K562 (cell line): ENCODE results near the gene OTOG. TPM values are rescaled to one million over a fixed set of nuclear protein-coding genes. Genes with fewer than 3 reads are reported as not detected.

ENCODE experiments used
- ATAC-seq: fragments of 200-7000 bp; cut with Tn5 transposase; 3 replicates; pipeline ENCODE4 v1.9.1; 2020; ENCODE audit warnings: moderate library complexity
- BruUV-seq: library from RNA; stranded (reverse); fragments of 400-500 nt; replicated peaks from 2 replicates; lab custom pipeline; 2021; lab: Mats Ljungman, UMichigan
- CTCF ChIA-PET: fragments of 300-600 bp; formaldehyde crosslinking; extraction: SDS; loops from one replicate; lab custom pipeline; 2021; ENCODE audit warnings: low intra/inter-chr PET ratio; lab: Yijun Ruan, JAX
- POLR2A ChIA-PET: fragments of 300-600, 350-650 bp; sonication (Branson Sonifier 250); formaldehyde crosslinking; extraction: SDS; loops from one replicate; lab custom pipeline; 2021; ENCODE audit warnings: antibody characterized with exemption, inconsistent platforms; lab: Yijun Ruan, JAX
- DNase-seq, 4 experiments: peaks; one replicate each; pipeline versions ENCODE4 v3.0.0 to v3.0.0-alpha.2; 2011 to 2018; ENCODE audit warnings: low spot score in 3 of 4, mixed read lengths in 3 of 4; ENCODE audit errors: extremely low read depth in 1 of 4
- FAIRE-seq: peaks from 2 replicates; lab custom pipeline; 2011; peaks lifted over from hg19 to GRCh38; lab: Jason Lieb, UNC
- H2AFZ ChIP-seq: 2 replicates; pipeline ENCODE4 v1.6.0; 2011; ENCODE audit warnings: low read depth, low read length, control low read depth, inconsistent platforms
- H3K27ac ChIP-seq: fragments of 200-600 bp; 3 replicates; pipeline ENCODE4 v1.8.0; 2011; ENCODE audit warnings: low read depth, mild to moderate bottlenecking, control low read depth, inconsistent platforms, low read length, moderate library complexity, mixed read lengths; ENCODE audit errors: extremely low read depth
- H3K27me3 ChIP-seq, 2 experiments: fragments of 300-600 bp in 1 of 2; 2 replicates in 1 of 2; 3 replicates in 1 of 2; pipeline versions ENCODE4 v1.6.0 to v1.8.0; 2011; ENCODE audit warnings: inconsistent platforms in 2 of 2, low read length in 2 of 2, mild to moderate bottlenecking in 1 of 2, mixed read lengths in 1 of 2, moderate library complexity in 1 of 2; ENCODE audit not compliant: control insufficient read depth in 2 of 2, insufficient read depth in 2 of 2
- H3K36me3 ChIP-seq: fragments of 300-600 bp; 3 replicates; pipeline ENCODE4 v1.8.0; 2011; ENCODE audit warnings: mild to moderate bottlenecking, low read length, inconsistent platforms; ENCODE audit not compliant: control insufficient read depth, insufficient read depth
- H3K4me1 ChIP-seq, 2 experiments: fragments of 200-600 bp in 1 of 2; replicated peaks in 1 of 2; 2 replicates in 1 of 2; 3 replicates in 1 of 2; pipeline versions ENCODE4 v1.5.1 to v1.8.0; 2011; ENCODE audit warnings: inconsistent platforms in 2 of 2, low read length in 2 of 2, mild to moderate bottlenecking in 1 of 2, mixed read lengths in 1 of 2, moderate library complexity in 1 of 2; ENCODE audit not compliant: control insufficient read depth in 2 of 2, insufficient read depth in 2 of 2
- H3K4me2 ChIP-seq: 2 replicates; pipeline ENCODE4 v1.6.1; 2011; ENCODE audit warnings: low read length, control low read depth, inconsistent platforms, mixed read lengths; ENCODE audit not compliant: insufficient read depth
- H3K4me3 ChIP-seq: fragments of 200-600 bp; sonication (generic), shearing (Covaris generic); 2 replicates; pipeline ENCODE4 v1.5.1; 2016; ENCODE audit warnings: control low read depth, inconsistent platforms
- H3K79me2 ChIP-seq: fragments of 200-600 bp; 3 replicates; pipeline ENCODE4 v1.8.0; 2011; ENCODE audit warnings: low read length, inconsistent platforms; ENCODE audit not compliant: control insufficient read depth, insufficient read depth
- H3K9ac ChIP-seq, 2 experiments: 2 replicates each; pipeline versions ENCODE4 v1.6.0 to v1.6.1; 2011; ENCODE audit warnings: low read depth in 2 of 2, low read length in 2 of 2, control low read depth in 1 of 2, inconsistent platforms in 1 of 2, mild to moderate bottlenecking in 1 of 2, mixed read lengths in 1 of 2; ENCODE audit not compliant: insufficient read depth in 1 of 2
- H3K9me1 ChIP-seq: one replicate; pipeline ENCODE4 v1.6.0; 2011; ENCODE audit warnings: inconsistent platforms, mild to moderate bottlenecking, low read length, moderate library complexity; ENCODE audit not compliant: control insufficient read depth, insufficient read depth
- H3K9me3 ChIP-seq: replicated peaks from 2 replicates; pipeline ENCODE4 v1.5.1; 2011; ENCODE audit warnings: low read depth, low read length, inconsistent platforms; ENCODE audit not compliant: control insufficient read depth, insufficient read depth
- H4K20me1 ChIP-seq: replicated peaks from 2 replicates; pipeline ENCODE4 v1.6.1; 2011; ENCODE audit warnings: low read length, inconsistent platforms, mixed read lengths; ENCODE audit not compliant: control insufficient read depth, insufficient read depth
- HDAC3 ChIP-seq: fragments of 450-650 bp; IDR thresholded peaks from 2 replicates; pipeline ENCODE4 v1.6.1; 2018; ENCODE audit warnings: borderline replicate concordance, mild to moderate bottlenecking, moderate library complexity; ENCODE audit not compliant: partially characterized antibody
- HMG20A ChIP-seq: fragments of 450-650 bp; formaldehyde crosslinking; conservative IDR thresholded peaks from 2 replicates; pipeline ENCODE4 v1.4.0; 2020; ENCODE audit warnings: mild to moderate bottlenecking, mixed read lengths
- HOMEZ ChIP-seq: fragments of 250-450 bp; sonication (Bioruptor Pico); IDR thresholded peaks from 2 replicates; pipeline ENCODE4 v1.4.0; 2020; ENCODE audit warnings: mild to moderate bottlenecking, moderate library complexity
- TAF9B ChIP-seq: fragments of 450-650 bp; IDR thresholded peaks from 2 replicates; pipeline ENCODE4 v1.6.1; 2018; ENCODE audit warnings: mild to moderate bottlenecking; ENCODE audit not compliant: partially characterized antibody
- ZBTB9 ChIP-seq: fragments of 450-650 bp; formaldehyde crosslinking; IDR thresholded peaks from 2 replicates; pipeline ENCODE4 v1.4.0; 2020; ENCODE audit warnings: mild to moderate bottlenecking, moderate library complexity
- ZNF174 ChIP-seq: fragments of 250-450 bp; sonication (Bioruptor Pico); IDR thresholded peaks from 2 replicates; pipeline ENCODE4 v1.4.0; 2020; ENCODE audit warnings: mild to moderate bottlenecking
- WGBS: fragments of 100-300 bp; shearing (Covaris generic); methylation state at CpG from one replicate; pipeline ENCODE4 v1.1.6; 2016; ENCODE audit warnings: low coverage, mixed read lengths; ENCODE audit not compliant: insufficient coverage; ENCODE audit errors: missing lambda C conversion rate; 5-methylcytosine and 5-hydroxymethylcytosine counted together
- in situ Hi-C: fragments of 300-500 bp; cut with MboI; formaldehyde crosslinking; loops from 4 replicates; pipeline ENCODE4 v1.15.0; 2018; ENCODE audit warnings: inconsistent platforms, mixed read lengths
- intact Hi-C: fragments of 100-400 bp; cut with micrococcal nuclease; formaldehyde crosslinking; loops from 2 replicates; pipeline ENCODE4 v1.14.2; 2022
- polyA plus RNA-seq, 8 experiments: library from polyadenylated mRNA; depleted of rRNA in 4 of 8; stranded (reverse) in 5 of 8; unstranded in 3 of 8; fragments of >200 nt; fragmentation: Nextera tagmentation in 2 of 8; fragmentation: Illumina TruSeq in 1 of 8; extraction: Ambion mirVana in 2 of 8; extraction: Trizol in 1 of 8; gene quantifications; 2 replicates each; pipeline versions ENCODE4 v1.2.1 to v1.2.3, GENCODE V29; 2011 to 2014; ENCODE audit warnings: inconsistent platforms in 1 of 8, missing spikeins in 1 of 8
- total RNA-seq, 7 experiments: library from RNA; depleted of rRNA in 6 of 7; stranded (reverse); fragments of >200 nt in 6 of 7; fragmentation: Illumina TruSeq in 2 of 7; extraction: Trizol in 2 of 7; gene quantifications; 2 replicates each; pipeline versions ENCODE4 v1.2.1 to v1.2.3, GENCODE V29; 2011 to 2021; ENCODE audit warnings: low replicate concordance in 1 of 7
- TF ChIP-seq, protein P1 (sequence below): fragments of 450-650 bp; IDR thresholded peaks from 2 replicates; pipeline ENCODE4 v1.6.1; 2016; ENCODE audit warnings: antibody characterized with exemption

The OTOG gene
- total and polyA plus RNA-seq, 9 of the 15 experiments (the other 6 are each of a cell fraction or from before 2014, with no cell fraction given): not detected

GRCh38 chr11:17672469-17672868, 125.4 kb downstream of the OTOG start (continued):
- TF ChIP-seq TAF9B (no peak), HOMEZ (no peak)

GRCh38 chr11:17673951-17674350, 126.9 kb downstream of the OTOG start:
- in situ Hi-C loops: no loop called here
- no peaks in the 10 kb centered on the region for H3K79me2 ChIP-seq
- no peak for DNase-seq
- intact Hi-C loops: no loop called here
- WGBS: 6% methylated on average over 1 of the region's 1 CpG
- TF ChIP-seq ZNF174 (no peak), HMG20A (CRISPR knock-in tag) (no peak), HDAC3 (no peak), ZBTB9 (no peak)
- TF ChIP-seq, protein P1, sequence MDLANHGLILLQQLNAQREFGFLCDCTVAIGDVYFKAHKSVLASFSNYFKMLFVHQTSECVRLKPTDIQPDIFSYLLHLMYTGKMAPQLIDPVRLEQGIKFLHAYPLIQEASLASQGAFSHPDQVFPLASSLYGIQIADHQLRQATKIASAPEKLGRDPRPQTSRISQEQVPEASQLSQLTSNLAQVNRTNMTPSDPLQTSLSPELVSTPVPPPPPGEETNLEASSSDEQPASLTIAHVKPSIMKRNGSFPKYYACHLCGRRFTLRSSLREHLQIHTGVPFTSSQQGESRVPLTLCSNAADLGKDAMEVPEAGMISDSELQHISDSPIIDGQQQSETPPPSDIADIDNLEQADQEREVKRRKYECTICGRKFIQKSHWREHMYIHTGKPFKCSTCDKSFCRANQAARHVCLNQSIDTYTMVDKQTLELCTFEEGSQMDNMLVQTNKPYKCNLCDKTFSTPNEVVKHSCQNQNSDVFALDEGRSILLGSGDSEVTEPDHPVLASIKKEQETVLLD: no peak
- TF ChIP-seq, all 486 proteins: peak for 0
- ChIA-PET CTCF (interaction anchor here (0.6 kb wide), 1 partner anchor 30 kb away, joined by 3 read pairs; no protein-coding TSS in a partner anchor), POLR2A (interaction anchor here (0.9 kb wide), 1 partner anchor 10 kb away, joined by 3 read pairs; no protein-coding TSS in a partner anchor)
- no peaks in the 10 kb centered on the region for H3K36me3 ChIP-seq
- no peak overlapping the region for H3K9ac ChIP-seq
- no peak overlapping the region for H3K4me3 ChIP-seq
- H4K20me1 ChIP-seq: no peaks in the 10 kb centered on the region; the same call in 1 of the 2 replicates
- H3K4me1 ChIP-seq: no peaks in the 10 kb centered on the region
- BruUV-seq: no TSS peak
- no peak for FAIRE-seq
- no peaks in the 10 kb centered on the region for H3K9me1 ChIP-seq
- H3K9me3 ChIP-seq: no peaks in the 10 kb centered on the region
- peaks cover 2 to 24% of the 10 kb centered on the region in 2 experiments; a peak in 3 of 5 replicates for H3K27me3 ChIP-seq
- H3K27ac ChIP-seq: no peak overlapping the region
- H2AFZ ChIP-seq: no peak overlapping the region
- no peak for ATAC-seq
- no peak overlapping the region for H3K4me2 ChIP-seq
